Islet precursor cell (in vitro differentiated cells): Measurements from ENCODE around the gene RAB3D.

Experiments used
- DNase-seq: peaks from one replicate; pipeline ENCODE4 v3.0.0-alpha.2; 2018

Gene RAB3D

DNA sequence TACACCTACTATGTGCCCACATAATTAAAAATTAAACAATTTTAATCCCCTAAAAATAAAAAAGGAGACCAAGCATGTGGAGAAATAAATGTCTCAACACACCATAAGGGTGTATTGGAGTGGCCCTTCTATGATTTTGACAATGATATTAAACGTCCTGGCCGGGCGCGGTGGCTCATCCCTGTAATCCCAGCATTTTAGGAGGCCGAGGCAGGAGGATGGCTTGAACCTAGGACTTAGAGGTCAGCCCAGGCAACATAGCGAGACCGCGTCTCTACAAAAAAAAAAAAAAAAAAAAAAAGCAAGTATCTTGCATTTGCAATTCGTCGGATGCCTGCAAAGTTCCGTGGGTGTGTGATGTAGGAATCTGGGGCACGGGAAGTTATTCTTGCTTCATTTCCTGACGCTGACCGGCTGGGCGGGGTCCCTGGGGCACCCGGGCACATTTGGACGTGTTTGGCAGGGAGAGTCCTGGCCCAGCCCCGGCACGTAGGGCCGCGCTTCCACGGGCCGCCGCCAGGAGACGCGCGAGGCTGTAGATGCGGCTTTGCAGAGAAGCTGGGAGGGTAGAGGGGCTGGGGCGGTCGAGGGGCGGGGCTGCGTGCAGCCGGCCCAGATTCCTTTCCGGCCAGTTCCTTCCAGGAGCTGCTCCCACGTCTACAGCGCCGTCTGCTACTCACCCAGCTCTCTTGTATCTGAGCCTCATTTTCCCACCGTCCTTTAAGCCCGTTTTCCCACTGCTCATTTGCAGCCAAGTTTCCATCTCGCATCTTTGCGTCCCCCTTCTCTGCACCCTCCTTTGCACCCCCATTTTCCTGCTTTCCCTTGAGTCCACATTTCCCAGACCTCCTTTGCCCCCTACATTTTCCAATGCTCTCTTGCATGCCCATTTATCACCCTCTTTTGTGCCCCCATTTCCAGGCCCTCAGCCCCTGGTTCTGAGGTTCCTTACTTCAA lies 45.7 kb downstream of the RAB3D start:
- peak; percentile 98 for DNase-seq

DNA sequence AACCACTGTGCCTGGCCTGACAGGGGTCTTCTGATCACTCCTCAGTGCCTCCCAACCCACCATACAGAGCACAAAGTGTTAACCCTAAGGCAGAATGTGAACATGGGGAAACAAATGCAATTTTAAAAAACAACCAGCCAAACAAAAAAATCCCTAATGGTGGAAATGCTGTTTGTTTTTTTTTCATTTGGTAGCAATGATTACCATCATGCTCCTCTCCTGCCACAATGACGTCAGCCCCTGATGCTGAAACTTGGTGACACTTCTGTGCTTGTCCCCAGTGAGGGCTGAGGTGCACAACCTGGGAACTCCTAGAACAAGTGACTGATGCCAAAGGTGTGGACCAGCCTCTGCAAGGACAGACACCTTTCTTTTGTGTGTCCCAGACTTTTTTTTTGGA lies 47.5 kb downstream of the RAB3D start:
- no peak for DNase-seq

DNA sequence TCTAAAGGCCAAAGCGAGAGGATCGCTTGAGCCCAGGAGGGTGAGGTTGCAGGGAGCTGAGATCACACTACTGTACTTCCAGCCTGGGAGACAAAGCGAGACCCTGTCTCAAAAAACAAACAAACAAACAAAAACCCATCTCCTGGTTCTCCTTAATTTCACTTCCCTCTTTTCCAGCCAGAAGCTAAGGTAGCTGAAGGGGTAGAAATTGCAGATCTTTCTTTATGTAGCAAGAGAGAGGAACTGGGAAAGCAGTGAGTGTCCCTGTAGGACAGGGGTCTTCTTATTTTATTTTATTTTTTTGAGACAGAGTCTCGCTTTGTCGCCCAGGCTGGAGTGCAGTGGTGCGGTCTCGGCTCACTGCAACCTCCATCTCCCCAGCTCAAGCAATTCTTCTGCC lies 48.0 kb downstream of the RAB3D start:
- no peak for DNase-seq

DNA sequence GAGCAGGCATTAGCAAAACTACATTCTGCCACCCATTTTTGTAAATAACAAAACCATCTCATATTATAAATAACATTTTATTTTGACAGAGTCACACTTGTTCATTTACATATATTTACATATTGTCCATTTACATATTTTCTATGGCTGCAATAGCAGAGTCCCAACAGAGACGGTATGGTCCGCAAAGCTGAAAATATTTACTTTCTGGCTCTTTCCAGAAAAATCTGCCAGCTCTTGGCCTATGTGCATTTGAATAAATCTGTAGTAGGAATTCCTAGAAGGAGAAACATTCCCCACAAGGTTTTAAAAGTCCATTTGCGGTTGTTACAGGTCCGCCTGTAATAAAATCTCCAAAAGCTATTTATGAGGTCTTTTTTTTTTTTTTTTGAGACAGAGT lies 49.2 kb downstream of the RAB3D start:
- DNase-seq = no peak

- no peak for DNase-seq
Observed at GRCh38 chr19:11288349-11288748, 51.1 kb downstream of the RAB3D start.

- no peak for DNase-seq
Observed at GRCh38 chr19:11286312-11286974, 53.0 kb downstream of the RAB3D start.

DNA sequence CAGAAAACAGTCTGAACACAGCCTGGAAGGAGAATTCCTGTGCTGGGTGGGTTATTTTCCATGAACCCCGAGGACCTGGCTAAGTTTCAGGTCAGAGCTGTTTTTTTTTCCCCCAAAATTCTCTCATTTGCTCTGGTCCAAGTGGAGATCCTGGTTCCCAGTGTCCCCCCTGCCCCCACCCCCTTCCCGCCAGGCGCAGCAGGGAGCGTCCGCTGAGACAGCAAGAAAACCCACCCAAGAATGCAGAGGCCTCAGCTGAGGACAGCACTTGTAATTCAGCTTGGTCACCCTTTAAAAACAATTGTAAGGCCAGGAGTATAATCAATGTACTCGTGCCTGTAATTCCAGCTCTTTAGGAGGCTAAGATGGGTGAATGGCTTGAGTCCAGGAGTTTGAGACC lies 54.9 kb downstream of the RAB3D start:
- no peak for DNase-seq

- no peak for DNase-seq
Observed at GRCh38 chr19:11281356-11282049, 58.0 kb downstream of the RAB3D start.

DNA sequence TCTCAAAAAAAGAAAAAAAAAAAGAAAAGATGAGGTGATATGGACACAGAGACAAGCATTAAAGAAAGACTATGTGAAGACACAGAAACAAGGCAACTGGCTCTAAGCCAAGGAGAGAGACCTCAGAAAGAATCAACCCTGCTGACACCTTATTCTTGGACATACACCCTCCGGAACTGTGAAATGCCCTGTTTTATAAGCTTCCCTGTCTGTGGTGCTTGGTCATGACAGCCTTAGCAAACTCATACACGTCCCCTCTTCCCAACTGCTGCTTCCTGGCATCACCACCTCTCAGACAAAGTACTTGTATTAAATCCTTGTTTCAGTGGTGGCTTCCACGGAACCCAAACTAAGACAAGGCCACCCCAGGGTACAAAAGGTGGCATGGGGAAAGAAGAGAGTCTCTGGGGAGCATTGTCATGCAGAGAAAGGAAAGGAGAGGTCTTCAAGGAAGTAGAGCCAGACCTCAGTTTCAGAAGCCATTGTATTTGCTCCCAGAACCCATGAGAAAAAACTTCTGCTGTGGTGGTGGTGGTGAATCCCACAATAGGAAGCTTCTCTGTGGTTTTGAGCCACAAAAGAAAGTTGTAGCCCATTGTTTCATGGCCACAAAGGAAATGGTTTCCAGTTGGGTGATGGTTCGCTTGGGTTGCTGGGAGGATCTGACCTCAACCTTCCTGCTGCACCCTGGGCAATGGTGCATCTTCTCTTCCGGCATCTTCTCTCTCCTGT lies 59.8 kb downstream of the RAB3D start:
- no peak for DNase-seq

- DNase-seq = no peak
Observed at GRCh38 chr19:11278670-11279069, 60.8 kb downstream of the RAB3D start.

DNA sequence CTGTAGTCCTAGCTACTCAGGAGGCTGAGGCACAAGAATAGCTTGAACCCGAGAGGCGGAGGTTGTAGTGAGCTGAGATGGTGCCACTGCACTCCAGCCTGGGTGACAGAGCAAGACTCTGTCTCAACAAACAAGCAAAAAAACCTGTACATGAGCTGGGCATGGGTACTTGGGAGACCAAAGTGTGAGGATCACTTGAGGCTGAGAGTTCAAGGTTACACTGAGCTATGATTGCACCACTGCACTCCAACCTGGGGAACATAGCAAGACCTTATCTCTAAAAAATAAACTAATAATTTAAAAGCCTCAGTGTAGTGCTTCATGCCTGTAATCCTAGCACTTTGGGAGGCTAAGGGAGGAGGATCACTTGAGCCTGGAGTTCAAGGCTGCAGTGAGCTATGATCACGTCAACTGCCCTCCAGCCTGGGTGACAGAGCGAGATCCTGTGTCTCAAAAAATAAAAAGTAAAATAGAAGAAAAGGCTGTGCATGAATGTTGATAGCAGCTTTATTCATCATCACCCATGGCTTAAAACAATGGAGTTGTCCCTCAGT lies 64.8 kb downstream of the RAB3D start:
- DNase-seq = no peak

DNA sequence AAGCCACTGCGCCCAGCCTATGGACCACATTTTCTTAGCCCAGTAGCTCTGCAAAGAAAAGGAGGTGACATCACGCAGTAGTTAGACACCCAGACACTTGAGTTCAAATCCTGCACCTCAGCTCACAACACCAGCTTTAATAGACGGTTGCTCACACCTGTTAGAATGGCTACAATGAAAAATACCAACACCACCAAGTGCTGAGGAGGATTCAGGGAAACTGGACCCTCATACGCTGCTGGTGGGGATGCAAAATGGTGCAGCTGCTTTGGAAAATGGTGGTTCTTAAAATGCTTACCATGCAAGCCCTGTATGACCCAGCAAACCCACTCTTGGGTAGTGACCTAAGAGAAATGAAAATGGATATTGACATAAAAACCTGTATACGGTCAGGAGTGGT lies 65.5 kb downstream of the RAB3D start:
- DNase-seq = no peak

GRCh38 chr19:11273296-11273695 lies 66.2 kb downstream of the RAB3D start:
- DNase-seq = no peak
